Pancreas (tissue), 10 donors: ENCODE results near the gene KL. TPM values are rescaled to one million over a fixed set of nuclear protein-coding genes. Genes with fewer than 3 reads are reported as not detected.
A peak's percentile ranks its signal among the peaks of the same experiment; 100 is the strongest.

Experiments
- ATAC-seq, 4 donors: fragments of 200-7000 bp; cut with Tn5 transposase; one replicate each; pipeline versions ENCODE4 v1.8.0 to v1.9.1; 2020; ENCODE audit warnings: mild to moderate bottlenecking in 4 of 4, moderate library complexity in 4 of 4
- DNase-seq, 6 donors: peaks; one replicate each; pipeline ENCODE4 v3.0.0-alpha.2; 2020
- FAIRE-seq: peaks from 2 replicates; lab custom pipeline; 2012; peaks lifted over from hg19 to GRCh38; lab: Jason Lieb, UNC
- H3K27ac ChIP-seq, 4 donors: fragments of 200-600 bp; sonication (generic); 1 replicate in 3 of 4; 2 replicates in 1 of 4; pipeline versions ENCODE4 v1.5.0 to v1.8.0; 2020
- H3K27me3 ChIP-seq, 4 donors: fragments of 200-600 bp; one replicate each; pipeline ENCODE4 v1.8.0; 2021
- H3K36me3 ChIP-seq, 3 donors: fragments of 200-600 bp; sonication (generic) in 1 of 3; one replicate each; pipeline versions ENCODE4 v1.5.0 to v1.8.0; 2020 to 2021
- H3K4me1 ChIP-seq, 3 donors: fragments of 200-600 bp; one replicate each; pipeline ENCODE4 v1.8.0; 2021
- H3K4me3 ChIP-seq, 4 donors: fragments of 200-600 bp; sonication (generic) in 2 of 4; one replicate each; pipeline versions ENCODE4 v1.5.0 to v1.8.0; 2020 to 2021
- H3K9me3 ChIP-seq, 4 donors: fragments of 200-600 bp; one replicate each; pipeline ENCODE4 v1.8.0; 2021
- CTCF ChIP-seq, 4 donors: fragments of 200-600 bp; sonication (generic) in 3 of 4; IDR thresholded peaks; one replicate each; pipeline versions ENCODE4 v1.5.0 to v1.8.0; 2021; ENCODE audit warnings: antibody characterized with exemption in 4 of 4
- WGBS, 2 donors: extraction: QIAGEN DNeasy Blood & Tissue Kit; methylation state at CpG; one replicate each; pipeline ENCODE4 v1.1.7; 2013; 5-methylcytosine and 5-hydroxymethylcytosine counted together
- intact Hi-C, 3 donors: fragments of 100-400 bp; cut with DNase I; formaldehyde crosslinking; loops; one replicate each; pipeline versions ENCODE4 v1.11.1 to v1.14.2; 2022
- polyA plus RNA-seq, 2 donors: library from polyadenylated mRNA; stranded (reverse); fragments of 200-250 nt; gene quantifications; one replicate each; pipeline ENCODE4 v1.2.3, GENCODE V29; 2013
- total RNA-seq, 6 donors: library from RNA; stranded (reverse); fragmentation: NEBNext Ultra II Directional in 4 of 6; extraction: Animal tissue kit (Norgen Biotek cat#: 25700) in 4 of 6; gene quantifications; one replicate each; pipeline versions ENCODE4 v1.2.1 to v1.2.4, GENCODE V29; 2021 to 2023
- donor health status: healthy with polysubstance abuse.
- donor health status: DM: no; HTN: no; CAD: no; lungs with moderate emphysema.
- donor health status: DM: no; HTN: no; CAD: no.
- donor health status: control.
- donor health status: control.
- donor health status: Bipolar disorder and iron deficiency.
- donor health status: DM: yes; HTN: yes; CAD: no.
- donor health status: DM: no; HTN: no; CAD: no.
- donor health status: DM: no; HTN: no; CAD: no.
- donor health status: DM: yes; HTN: yes; CAD: no.

Gene KL
- total and polyA plus RNA-seq, 8 donors: 0.23 to 2.9 (median 0.86) TPM

GRCh38 chr13:32969516-32969941 lies 46.7 kb upstream of the KL start:
- H3K4me3 ChIP-seq: no peak overlapping the region
- H3K27me3 ChIP-seq: no peaks in the 10 kb centered on the region
- FAIRE-seq: no peak
- intact Hi-C loops: no loop called here
- no peaks in the 10 kb centered on the region for H3K36me3 ChIP-seq
- peak in 3 of 4 donors; percentile 30 to 70 (median 36) for ATAC-seq
- no peak for DNase-seq
- peak overlapping the region in 1 of 4 donors; percentile 52 for H3K27ac ChIP-seq
- WGBS, 2 donors: 74 to 77% methylated on average over 7 of the region's 7 CpGs
- H3K9me3 ChIP-seq: no peaks in the 10 kb centered on the region
- TF ChIP-seq CTCF (IDR thresholded peaks at IDR 0.05): no peak
- no peaks in the 10 kb centered on the region for H3K4me1 ChIP-seq

GRCh38 chr13:32976056-32976805 lies 40.0 kb upstream of the KL start:
- Histone ChIP-seq H3K9me3 (no peaks in the 10 kb centered on the region), H3K4me1 (no peaks in the 10 kb centered on the region), H3K27ac (no peak overlapping the region), H3K4me3 (no peak overlapping the region), H3K36me3 (no peaks in the 10 kb centered on the region), H3K27me3 (no peaks in the 10 kb centered on the region)
- ATAC-seq (no peak), DNase-seq (no peak), FAIRE-seq (no peak)
- 78 to 79% methylated on average over 7 of the region's 7 CpGs for WGBS, 2 donors
- intact Hi-C loops: no loop called here
- TF ChIP-seq CTCF (IDR thresholded peaks at IDR 0.05): no peak

GRCh38 chr13:32976912-32977311 lies 39.3 kb upstream of the KL start:
- no peak for TF ChIP-seq CTCF (IDR thresholded peaks at IDR 0.05)
- Histone ChIP-seq H3K27ac (no peak overlapping the region), H3K4me3 (no peak overlapping the region), H3K36me3 (no peaks in the 10 kb centered on the region), H3K4me1 (no peaks in the 10 kb centered on the region), H3K9me3 (no peaks in the 10 kb centered on the region), H3K27me3 (no peaks in the 10 kb centered on the region)
- intact Hi-C loops: no loop called here
- ATAC-seq: no peak
- no peak for DNase-seq
- no peak for FAIRE-seq
- WGBS, 2 donors: 78 to 80% methylated on average over 2 of the region's 2 CpGs

- H3K36me3 ChIP-seq: no peaks in the 10 kb centered on the region
- FAIRE-seq (no peak), ATAC-seq (no peak), DNase-seq (no peak)
- no peaks in the 10 kb centered on the region for H3K27me3 ChIP-seq
- no peaks in the 10 kb centered on the region for H3K4me1 ChIP-seq
- WGBS, 2 donors: 64 to 77% methylated on average over 7 of the region's 7 CpGs
- no peaks in the 10 kb centered on the region for H3K9me3 ChIP-seq
- H3K4me3 ChIP-seq: no peak overlapping the region
- TF ChIP-seq CTCF (IDR thresholded peaks at IDR 0.05): no peak
- intact Hi-C loops: no loop called here
- H3K27ac ChIP-seq: no peak overlapping the region
Measured at GRCh38 chr13:32977321-32977720, 38.9 kb upstream of the KL start.

- no peaks in the 10 kb centered on the region for H3K4me1 ChIP-seq
- H3K4me3 ChIP-seq: no peak overlapping the region
- H3K27ac ChIP-seq: no peak overlapping the region
- ATAC-seq (no peak), DNase-seq (no peak), FAIRE-seq (no peak)
- H3K9me3 ChIP-seq: no peaks in the 10 kb centered on the region
- H3K36me3 ChIP-seq: no peaks in the 10 kb centered on the region
- WGBS, 2 donors: 71 to 74% methylated on average over 4 of the region's 4 CpGs
- no peak for TF ChIP-seq CTCF (IDR thresholded peaks at IDR 0.05)
- intact Hi-C loops: no loop called here
- H3K27me3 ChIP-seq: no peaks in the 10 kb centered on the region
Measured at GRCh38 chr13:32978278-32978677, 37.9 kb upstream of the KL start.
